ENCODE measurements around the gene DSTN.

DSTN gene

GRCh38 chr20:17653835-17654648, 84.2 kb downstream of the DSTN start:
- no peak overlapping the region for H3K4me3 ChIP-seq (ENCODE audit: low read length)
- TF ChIP-seq CTCF (conservative IDR thresholded peaks at IDR 0.05; ENCODE audit: low read depth, low read length), result no peak
- no peak for DNase-seq (ENCODE audit: low read depth)

- TF ChIP-seq CTCF (conservative IDR thresholded peaks at IDR 0.05; ENCODE audit: low read depth, low read length), result peak; percentile 77
- DNase-seq (ENCODE audit: low read depth), result no peak
- no peak overlapping the region for H3K4me3 ChIP-seq (ENCODE audit: low read length)
Measured at GRCh38 chr20:17654649-17655285, 84.9 kb downstream of the DSTN start.

- no peak for DNase-seq (ENCODE audit: low read depth)
- TF ChIP-seq CTCF (conservative IDR thresholded peaks at IDR 0.05; ENCODE audit: low read depth, low read length), result no peak
- no peak overlapping the region for H3K4me3 ChIP-seq (ENCODE audit: low read length)
Measured at GRCh38 chr20:17655286-17655651, 85.4 kb downstream of the DSTN start.

- no peak for DNase-seq (ENCODE audit: low read depth)
- H3K4me3 ChIP-seq (ENCODE audit: low read length), result no peak overlapping the region
- no peak for TF ChIP-seq CTCF (conservative IDR thresholded peaks at IDR 0.05; ENCODE audit: low read depth, low read length)
Measured at GRCh38 chr20:17655865-17656479, 86.1 kb downstream of the DSTN start.

DNA sequence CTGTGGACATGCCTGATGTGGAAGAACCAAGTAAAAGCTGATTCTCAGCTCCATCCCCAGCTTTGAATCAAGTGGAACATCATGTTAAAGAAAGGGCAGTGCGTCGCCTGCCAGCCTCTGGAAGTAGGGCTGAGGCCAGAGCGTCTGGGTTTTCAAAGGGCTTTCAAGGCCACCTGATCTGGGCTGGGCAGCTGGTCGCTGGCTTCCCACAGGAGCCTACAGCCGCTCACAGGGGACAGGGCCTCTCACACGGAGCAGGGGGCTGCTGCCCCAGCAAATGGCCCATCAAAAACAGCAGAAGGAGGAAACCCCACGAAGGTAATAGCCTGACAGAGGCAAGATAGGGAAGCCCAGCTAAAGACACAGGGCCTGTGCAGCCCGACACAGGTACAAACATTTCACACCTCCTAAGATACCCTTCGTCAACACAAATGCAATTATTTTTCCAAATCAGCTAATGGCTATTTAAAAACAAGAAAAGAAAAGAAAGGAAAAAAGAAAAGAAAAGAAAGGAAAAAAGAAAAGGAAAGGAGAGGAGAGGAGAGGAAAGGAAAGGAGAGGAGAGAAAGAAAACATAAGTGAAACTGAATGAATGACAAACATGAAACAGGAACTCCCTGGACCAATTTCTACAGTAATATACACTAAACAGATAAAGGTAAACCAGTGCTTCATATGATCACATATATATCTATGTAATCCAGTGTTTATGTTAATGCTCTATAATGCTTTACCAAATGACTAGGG, 87.4 kb downstream of the DSTN start:
- no peak for DNase-seq (ENCODE audit: low read depth)
- H3K4me3 ChIP-seq (ENCODE audit: low read length), result no peak overlapping the region
- no peak for TF ChIP-seq CTCF (conservative IDR thresholded peaks at IDR 0.05; ENCODE audit: low read depth, low read length)

- H3K4me3 ChIP-seq (ENCODE audit: low read length), result no peak overlapping the region
- TF ChIP-seq CTCF (conservative IDR thresholded peaks at IDR 0.05; ENCODE audit: low read depth, low read length), result no peak
- DNase-seq (ENCODE audit: low read depth), result no peak
Measured at GRCh38 chr20:17657898-17658647, 88.2 kb downstream of the DSTN start.
